Vagina (tissue), 2 donors: ENCODE data around the gene AEBP1. TPM values are rescaled to one million over a fixed set of nuclear protein-coding genes. Genes with fewer than 3 reads are reported as not detected.

Experiments used
- DNase-seq, 2 donors: peaks; one replicate each; pipeline ENCODE4 v3.0.0-alpha.2; 2017; ENCODE audit errors: extremely low spot score in 2 of 2
- H3K27ac ChIP-seq: fragments of 200-600 bp; sonication (generic); one replicate; pipeline ENCODE4 v1.5.1; 2019
- H3K27me3 ChIP-seq: fragments of 200-600 bp; sonication (generic); one replicate; pipeline ENCODE4 v1.5.1; 2019
- H3K36me3 ChIP-seq, 2 donors: fragments of 200-600 bp; sonication (generic); one replicate each; pipeline ENCODE4 v1.5.1; 2017 to 2019
- H3K4me1 ChIP-seq: fragments of 200-600 bp; sonication (generic); one replicate; pipeline ENCODE4 v1.5.1; 2019
- H3K4me3 ChIP-seq, 2 donors: fragments of 200-600 bp; sonication (generic); 1 replicate in 1 of 2; 2 replicates in 1 of 2; pipeline ENCODE4 v1.5.1; 2016 to 2019
- H3K9me3 ChIP-seq: fragments of 200-600 bp; sonication (generic); one replicate; pipeline ENCODE4 v1.5.1; 2019
- CTCF ChIP-seq, 3 experiments: fragments of 450-650 bp in 2 of 3; fragments of 200-600 bp in 1 of 3; sonication (generic) in 1 of 3; IDR thresholded peaks; one replicate each; pipeline ENCODE4 v1.5.1; 2017 to 2019; ENCODE audit warnings: antibody characterized with exemption in 3 of 3, mild to moderate bottlenecking in 2 of 3, moderate library complexity in 2 of 3
- POLR2A ChIP-seq, 2 donors: fragments of 450-650 bp; IDR thresholded peaks; one replicate each; pipeline ENCODE4 v1.6.1; 2017; ENCODE audit warnings: antibody characterized with exemption in 2 of 2, mild to moderate bottlenecking in 2 of 2, moderate library complexity in 2 of 2
- POLR2AphosphoS5 ChIP-seq, 2 donors: sonication (generic); formaldehyde crosslinking; IDR thresholded peaks; one replicate each; pipeline ENCODE4 v1.9.0; 2017; ENCODE audit warnings: antibody characterized with exemption in 2 of 2, mild to moderate bottlenecking in 2 of 2, low read depth in 1 of 2; ENCODE audit not compliant: insufficient read depth in 1 of 2
- intact Hi-C: fragments of 100-400 bp; cut with DNase I; formaldehyde crosslinking; loops from one replicate; pipeline ENCODE4 v1.15.1; 2023
- total RNA-seq: library from RNA; depleted of rRNA; stranded (reverse); fragments of >200 nt; gene quantifications from one replicate; pipeline ENCODE4 v1.2.3, GENCODE V29; 2016

AEBP1 gene
- total RNA-seq, 1 donor from 2014 or later: 321 TPM

- H3K27ac ChIP-seq: no peak overlapping the region
- no peaks in the 10 kb centered on the region for H3K36me3 ChIP-seq
- no peak for DNase-seq
- no peaks in the 10 kb centered on the region for H3K9me3 ChIP-seq
- intact Hi-C loops: no loop called here
- no peaks in the 10 kb centered on the region for H3K4me1 ChIP-seq
- H3K27me3 ChIP-seq: no peaks in the 10 kb centered on the region
- no peak overlapping the region for H3K4me3 ChIP-seq
- no peak for TF ChIP-seq POLR2AphosphoS5 (IDR thresholded peaks at IDR 0.05; ENCODE audit: insufficient read depth in 1 of 2, low read depth in 1 of 2)
- no peak for TF ChIP-seq CTCF (IDR thresholded peaks at IDR 0.05)
- no peak for TF ChIP-seq POLR2A (IDR thresholded peaks at IDR 0.05)
Measured at GRCh38 chr7:44128721-44129582, 24.8 kb downstream of the AEBP1 start.

- TF ChIP-seq CTCF (IDR thresholded peaks at IDR 0.05): no peak
- no peak for TF ChIP-seq POLR2A (IDR thresholded peaks at IDR 0.05)
- TF ChIP-seq POLR2AphosphoS5 (IDR thresholded peaks at IDR 0.05; ENCODE audit: insufficient read depth in 1 of 2, low read depth in 1 of 2): no peak
- Histone ChIP-seq H3K9me3 (no peaks in the 10 kb centered on the region), H3K27ac (no peak overlapping the region), H3K4me3 (no peak overlapping the region), H3K4me1 (no peaks in the 10 kb centered on the region), H3K36me3 (no peaks in the 10 kb centered on the region), H3K27me3 (no peaks in the 10 kb centered on the region)
- no peak for DNase-seq
- intact Hi-C loops: no loop called here
Measured at GRCh38 chr7:44131173-44132029, 27.3 kb downstream of the AEBP1 start.

- no peak for DNase-seq
- H3K9me3 ChIP-seq: no peaks in the 10 kb centered on the region
- H3K4me1 ChIP-seq: no peaks in the 10 kb centered on the region
- H3K27me3 ChIP-seq: no peaks in the 10 kb centered on the region
- TF ChIP-seq POLR2A (IDR thresholded peaks at IDR 0.05) (no peak), CTCF (IDR thresholded peaks at IDR 0.05) (no peak)
- no peaks in the 10 kb centered on the region for H3K36me3 ChIP-seq
- intact Hi-C loops: no loop called here
- no peak overlapping the region for H3K27ac ChIP-seq
- H3K4me3 ChIP-seq: no peak overlapping the region
Measured at GRCh38 chr7:44132039-44132438, 27.9 kb downstream of the AEBP1 start.

- Histone ChIP-seq H3K4me1 (no peaks in the 10 kb centered on the region), H3K27me3 (no peaks in the 10 kb centered on the region), H3K27ac (no peak overlapping the region), H3K36me3 (no peaks in the 10 kb centered on the region), H3K9me3 (no peaks in the 10 kb centered on the region), H3K4me3 (no peak overlapping the region)
- intact Hi-C loops: no loop called here
- DNase-seq: no peak
- no peak for TF ChIP-seq CTCF (IDR thresholded peaks at IDR 0.05)
Measured at GRCh38 chr7:44133295-44133694, 29.1 kb downstream of the AEBP1 start.
